HG03135 (cell line): ENCODE results near the gene SUGP1.

Source experiments
- ATAC-seq: cut with Tn5 transposase; IDR thresholded peaks from one replicate; pipeline ENCODE4 v1.9.1; 2021; ENCODE audit warnings: mild to moderate bottlenecking, moderate library complexity; ENCODE audit not compliant: unreplicated experiment

Gene SUGP1

DNA sequence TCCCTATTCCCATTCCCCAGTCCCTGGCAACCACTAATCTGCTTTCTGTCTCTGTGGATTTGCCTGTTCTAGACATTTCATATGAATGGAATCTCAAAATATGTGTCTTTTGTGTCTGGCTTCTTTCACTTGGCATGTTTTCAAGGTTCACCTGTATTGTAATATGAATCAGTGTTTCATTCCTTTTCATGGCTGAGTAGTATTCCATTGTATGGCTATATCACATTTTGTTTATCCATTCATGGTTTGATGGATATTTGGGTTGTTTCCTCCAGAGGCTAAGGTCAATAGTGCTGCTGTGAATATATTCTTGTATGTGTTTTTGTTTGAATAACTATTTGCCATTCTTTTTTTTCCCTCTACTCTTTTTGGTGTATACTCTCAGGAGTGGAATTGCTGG is 84.1 kb downstream of the SUGP1 start:
- no peak for ATAC-seq

DNA sequence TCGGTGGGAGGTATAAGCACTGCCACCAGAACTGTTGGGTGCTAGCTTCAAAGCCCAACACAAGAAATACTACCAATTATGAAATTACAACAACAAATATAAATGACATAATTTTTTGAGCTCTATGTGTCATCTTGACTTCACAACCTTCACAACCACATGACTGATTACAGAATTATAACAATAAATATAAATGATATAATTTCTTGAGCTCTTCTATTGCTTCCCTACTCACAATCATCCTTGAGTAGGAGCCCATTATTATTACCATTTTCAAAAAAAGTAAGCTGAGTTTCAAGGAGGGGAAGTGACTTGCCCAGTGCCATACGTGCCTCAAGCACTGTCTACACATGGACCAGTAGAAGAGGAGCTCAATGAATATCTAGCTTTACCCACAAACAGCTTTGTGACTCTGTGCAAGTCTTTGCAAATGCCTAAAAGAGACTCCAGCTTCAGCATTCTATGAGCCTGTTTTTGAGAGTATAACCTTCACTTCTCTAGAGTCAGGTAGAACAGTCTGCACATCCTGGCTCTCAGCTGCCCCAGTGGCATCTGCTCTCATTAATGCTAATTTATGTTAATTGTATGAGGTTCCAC is 86.0 kb downstream of the SUGP1 start:
- no peak for ATAC-seq

DNA sequence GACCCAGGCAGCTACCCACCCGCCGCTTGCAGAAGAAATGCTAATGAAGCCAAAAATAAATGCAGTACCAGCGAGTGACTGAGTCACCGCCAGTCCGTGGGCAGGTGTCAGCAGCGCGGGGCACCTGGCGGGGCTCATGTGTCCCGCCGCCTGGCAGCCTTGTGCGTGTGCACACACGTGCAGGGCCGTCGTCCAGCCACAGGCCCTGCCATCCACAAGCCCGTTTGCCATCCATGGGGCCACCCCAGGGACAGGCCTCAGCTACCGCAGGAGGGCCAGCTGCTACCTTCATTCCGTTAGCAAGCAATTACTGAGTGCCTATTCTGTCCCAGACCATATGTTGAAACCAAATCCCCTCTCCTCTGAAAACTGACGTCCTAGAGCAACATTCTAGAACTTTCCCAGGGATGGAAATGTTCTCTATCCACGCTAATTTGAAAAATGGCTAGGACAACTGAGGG is 88.0 kb downstream of the SUGP1 start:
- ATAC-seq: no peak

DNA sequence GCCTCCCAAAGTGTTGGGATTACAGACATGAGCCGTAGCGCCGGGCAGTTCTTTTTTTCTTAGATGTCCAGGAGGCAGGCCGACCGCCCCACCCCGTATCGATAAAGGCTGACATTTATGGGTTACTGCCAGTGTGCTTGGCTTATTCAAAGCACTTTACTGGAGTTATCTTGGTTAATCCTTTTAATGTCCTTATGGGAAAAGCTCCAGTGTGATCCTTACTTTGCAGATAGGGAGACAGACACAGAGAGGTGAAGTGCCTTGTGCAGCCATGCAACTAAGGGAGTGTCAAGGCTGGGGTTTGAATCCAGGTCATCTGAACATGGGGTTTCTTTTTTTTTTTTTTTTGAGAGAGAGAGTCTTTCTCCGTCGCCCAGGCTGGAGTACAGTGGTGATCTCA is 89.3 kb downstream of the SUGP1 start:
- ATAC-seq: no peak

DNA sequence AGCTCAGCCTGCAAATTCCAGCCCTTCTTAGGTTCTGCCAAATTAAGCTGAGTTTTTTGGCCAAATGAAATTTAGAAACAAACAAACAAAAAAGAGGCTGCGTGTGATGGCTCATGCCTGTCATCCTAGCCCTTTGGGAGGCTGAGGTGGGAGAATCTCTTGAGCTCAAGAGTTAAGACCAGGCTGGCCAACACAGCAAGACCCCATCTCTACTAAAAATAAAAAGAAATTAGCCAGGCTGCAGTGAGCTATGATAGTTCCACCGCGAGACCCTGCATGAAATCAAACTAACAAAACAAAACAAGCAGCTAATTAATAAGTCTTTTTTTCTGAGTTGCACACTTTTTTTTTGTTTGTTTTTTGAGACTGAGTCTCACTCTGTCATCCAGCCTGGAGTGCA is 90.6 kb downstream of the SUGP1 start:
- ATAC-seq: no peak

DNA sequence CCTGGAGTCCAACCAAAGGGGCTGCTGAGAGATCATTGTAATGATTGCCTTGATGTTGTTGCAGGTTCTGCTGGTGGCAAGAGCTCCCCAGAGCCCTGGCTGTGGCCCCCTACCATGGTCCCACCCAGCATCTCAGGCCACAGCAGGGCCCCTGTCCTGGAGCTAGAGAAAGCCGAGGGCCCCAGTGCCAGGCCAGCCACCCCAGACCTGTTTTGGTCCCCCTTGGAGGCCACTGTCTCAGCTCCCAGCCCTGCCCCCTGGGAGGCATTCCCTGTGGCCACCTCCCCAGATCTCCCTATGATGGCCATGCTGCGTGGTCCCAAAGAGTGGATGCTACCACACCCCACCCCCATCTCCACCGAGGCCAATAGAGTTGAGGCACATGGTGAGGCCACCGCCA is 93.1 kb downstream of the SUGP1 start:
- ATAC-seq: no peak

DNA sequence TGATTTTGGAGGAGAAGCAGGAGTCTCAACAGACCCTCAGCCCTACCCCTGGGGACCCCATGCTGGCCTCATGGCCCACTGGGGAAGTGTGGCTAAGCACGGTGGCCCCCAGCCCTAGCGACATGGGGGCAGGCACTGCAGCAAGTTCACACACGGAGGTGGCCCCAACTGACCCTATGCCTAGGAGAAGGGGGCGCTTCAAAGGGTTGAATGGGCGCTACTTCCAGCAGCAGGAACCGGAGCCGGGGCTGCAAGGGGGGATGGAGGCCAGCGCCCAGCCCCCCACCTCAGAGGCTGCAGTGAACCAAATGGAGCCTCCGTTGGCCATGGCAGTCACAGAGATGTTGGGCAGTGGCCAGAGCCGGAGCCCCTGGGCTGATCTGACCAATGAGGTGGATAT is 93.6 kb downstream of the SUGP1 start:
- ATAC-seq: no peak

DNA sequence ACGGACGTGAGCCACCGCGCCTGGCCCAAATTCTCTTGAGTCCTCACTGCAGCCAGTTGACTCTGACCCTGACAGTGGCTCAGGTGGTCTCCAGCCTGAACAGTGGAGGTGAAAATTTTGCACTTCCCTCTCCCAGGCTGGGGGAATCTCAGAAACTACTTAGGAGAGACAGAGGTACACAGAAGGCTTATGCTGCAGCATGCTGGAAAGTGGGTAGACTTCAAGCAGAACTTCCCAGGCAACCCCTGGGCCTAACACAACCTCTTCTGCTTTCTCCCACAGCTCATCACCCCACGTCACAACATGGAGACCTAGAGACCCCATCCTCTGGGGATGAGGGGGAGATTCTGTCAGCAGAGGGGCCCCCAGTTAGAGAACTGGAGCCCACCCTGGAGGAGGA is 94.1 kb downstream of the SUGP1 start:
- ATAC-seq: no peak
